IMR-90 (cell line): Measurements from ENCODE around the gene MAPKAP1. TPM values are rescaled to one million over a fixed set of nuclear protein-coding genes. Genes with fewer than 3 reads are reported as not detected.
A peak's percentile ranks its signal among the peaks of the same experiment; 100 is the strongest.

Source experiments
- ATAC-seq: fragments of 200-7000 bp; cut with Tn5 transposase; 2 replicates; pipeline ENCODE4 v1.9.1; 2020; ENCODE audit warnings: low read depth, mild to moderate bottlenecking, moderate library complexity
- BruUV-seq: library from RNA; stranded (reverse); fragments of 400-500 nt; replicated peaks from 2 replicates; lab custom pipeline; 2021; lab: Mats Ljungman, UMichigan
- CTCF ChIA-PET: fragments of 300-600 bp; formaldehyde crosslinking; extraction: SDS; loops from one replicate; lab custom pipeline; 2021; ENCODE audit warnings: antibody characterized with exemption; lab: Yijun Ruan, JAX
- POLR2A ChIA-PET: fragments of 300-600 bp; sonication (Branson Sonifier 250); formaldehyde crosslinking; loops from one replicate; lab custom pipeline; 2022; ENCODE audit warnings: antibody characterized with exemption; ENCODE audit not compliant: unreplicated experiment; lab: Charles Lee
- DNase-seq: peaks from one replicate; pipeline ENCODE4 v3.0.0; 2013
- H2AFZ ChIP-seq: replicated peaks from 2 replicates; pipeline ENCODE3; 2013; ENCODE audit warnings: low read length, mild to moderate bottlenecking; ENCODE audit not compliant: poor library complexity
- H2AK5ac ChIP-seq: 2 replicates; pipeline ENCODE4 v1.6.1; 2013; ENCODE audit warnings: low read depth, low read length, inconsistent platforms
- H2AK9ac ChIP-seq: replicated peaks from 2 replicates; pipeline ENCODE3; 2013; ENCODE audit warnings: mild to moderate bottlenecking, low read depth, low read length, moderate library complexity; ENCODE audit not compliant: poor library complexity
- H2BK120ac ChIP-seq: 2 replicates; pipeline ENCODE4 v1.6.1; 2013; ENCODE audit warnings: low read depth, low read length, inconsistent platforms
- H2BK15ac ChIP-seq: 3 replicates; pipeline ENCODE4 v1.6.1; 2013; ENCODE audit warnings: low read depth, low read length, inconsistent platforms
- H2BK20ac ChIP-seq: 2 replicates; pipeline ENCODE4 v1.6.1; 2013; ENCODE audit warnings: low read depth, mild to moderate bottlenecking, inconsistent platforms, low read length, moderate library complexity
- H2BK5ac ChIP-seq: 2 replicates; pipeline ENCODE4 v1.6.1; 2013; ENCODE audit warnings: mild to moderate bottlenecking, low read depth, low read length, inconsistent platforms; ENCODE audit not compliant: poor library complexity, severe bottlenecking
- H3K14ac ChIP-seq: replicated peaks from 2 replicates; pipeline ENCODE4 v1.6.1; 2013; ENCODE audit warnings: low read depth, low read length, inconsistent platforms
- H3K18ac ChIP-seq: 2 replicates; pipeline ENCODE4 v1.6.1; 2013; ENCODE audit warnings: low read depth, low read length, control low read depth
- H3K23ac ChIP-seq: 2 replicates; pipeline ENCODE4 v1.6.1; 2013; ENCODE audit warnings: low read depth, low read length, inconsistent platforms
- H3K27ac ChIP-seq: 2 replicates; pipeline ENCODE4 v1.5.1; 2013; ENCODE audit warnings: mild to moderate bottlenecking, control low read depth, low read length; ENCODE audit not compliant: insufficient read depth
- H3K27me3 ChIP-seq: 2 replicates; pipeline ENCODE4 v1.6.1; 2013; ENCODE audit warnings: low read length; ENCODE audit not compliant: control insufficient read depth, insufficient read depth
- H3K36me3 ChIP-seq: 2 replicates; pipeline ENCODE4 v1.6.1; 2013; ENCODE audit warnings: low read length, mixed read lengths; ENCODE audit not compliant: control insufficient read depth, insufficient read depth
- H3K4ac ChIP-seq: 2 replicates; pipeline ENCODE4 v1.6.1; 2013; ENCODE audit warnings: low read depth, low read length, inconsistent platforms
- H3K4me1 ChIP-seq: 2 replicates; pipeline ENCODE4 v1.6.1; 2013; ENCODE audit warnings: low read length, mixed read lengths; ENCODE audit not compliant: control insufficient read depth, insufficient read depth
- H3K4me2 ChIP-seq: 2 replicates; pipeline ENCODE4 v1.6.1; 2013; ENCODE audit warnings: low read depth, mild to moderate bottlenecking, control low read depth, low read length, moderate library complexity
- H3K4me3 ChIP-seq: 2 replicates; pipeline ENCODE4 v1.5.1; 2013; ENCODE audit warnings: low read depth, mild to moderate bottlenecking, control low read depth, low read length, moderate library complexity; ENCODE audit not compliant: insufficient read depth
- H3K56ac ChIP-seq: 2 replicates; pipeline ENCODE4 v1.6.1; 2013; ENCODE audit warnings: low read length, inconsistent platforms; ENCODE audit not compliant: insufficient read depth; ENCODE audit errors: extremely low read depth
- H3K79me1 ChIP-seq, 2 experiments: 2 replicates each; pipeline ENCODE4 v1.6.1; 2013; ENCODE audit warnings: low read length in 2 of 2, inconsistent platforms in 1 of 2, low read depth in 1 of 2
- H3K9ac ChIP-seq: 2 replicates; pipeline ENCODE4 v1.6.1; 2013; ENCODE audit warnings: low read depth, low read length, control low read depth
- H3K9me1 ChIP-seq: 2 replicates; pipeline ENCODE4 v1.6.1; 2013; ENCODE audit warnings: low read length, inconsistent platforms; ENCODE audit not compliant: insufficient read depth
- H3K9me3 ChIP-seq: 2 replicates; pipeline ENCODE4 v1.6.1; 2013; ENCODE audit warnings: low read length; ENCODE audit not compliant: control insufficient read depth, insufficient read depth
- H4K20me1 ChIP-seq: 2 replicates; pipeline ENCODE4 v1.6.1; 2013; ENCODE audit warnings: low read length, inconsistent platforms; ENCODE audit not compliant: insufficient read depth
- H4K5ac ChIP-seq: 2 replicates; pipeline ENCODE4 v1.6.1; 2013; ENCODE audit warnings: mild to moderate bottlenecking, low read depth, low read length, control low read depth
- H4K8ac ChIP-seq, 2 experiments: 2 replicates each; pipeline ENCODE4 v1.6.1; 2013; ENCODE audit warnings: low read depth in 2 of 2, low read length in 2 of 2, control low read depth in 1 of 2, inconsistent platforms in 1 of 2
- H4K91ac ChIP-seq: 2 replicates; pipeline ENCODE4 v1.6.1; 2013; ENCODE audit warnings: low read depth, low read length, inconsistent platforms; ENCODE audit not compliant: insufficient read depth
- BHLHE40 ChIP-seq: fragments of 150-350 bp; IDR thresholded peaks from 2 replicates; pipeline ENCODE4 v1.6.1; 2016; ENCODE audit warnings: mild to moderate bottlenecking, low read depth, low read length
- CEBPB ChIP-seq: IDR thresholded peaks from 2 replicates; pipeline ENCODE4 v1.6.1; 2012; ENCODE audit warnings: low read depth, low read length, improper control_type of control experiment
- CHD1 ChIP-seq: IDR thresholded peaks from 2 replicates; pipeline ENCODE4 v1.6.1; 2012; ENCODE audit warnings: low read depth, low read length, improper control_type of control experiment
- CTCF ChIP-seq: conservative IDR thresholded peaks from 2 replicates; pipeline ENCODE4 v1.5.1; 2012; ENCODE audit warnings: mild to moderate bottlenecking, low read depth, low read length, improper control_type of control experiment
- ELK1 ChIP-seq: fragments of 150-350 bp; IDR thresholded peaks from 2 replicates; pipeline ENCODE4 v1.6.1; 2016; ENCODE audit warnings: low read depth, mild to moderate bottlenecking, low read length, moderate library complexity, borderline replicate concordance
- FOS ChIP-seq: fragments of 150-350 bp; IDR thresholded peaks from 2 replicates; pipeline ENCODE4 v1.6.1; 2016; ENCODE audit warnings: low read depth, low read length
- MAFK ChIP-seq: IDR thresholded peaks from 2 replicates; pipeline ENCODE4 v1.6.1; 2012; ENCODE audit warnings: low read depth, low read length, improper control_type of control experiment
- MAZ ChIP-seq: IDR thresholded peaks from 2 replicates; pipeline ENCODE4 v1.6.1; 2012; ENCODE audit warnings: low read depth, mild to moderate bottlenecking, low read length, improper control_type of control experiment, moderate library complexity, borderline replicate concordance
- MXI1 ChIP-seq: IDR thresholded peaks from 2 replicates; pipeline ENCODE4 v1.6.1; 2012; ENCODE audit warnings: low read depth, mild to moderate bottlenecking, low read length, moderate library complexity, borderline replicate concordance
- NFE2L2 ChIP-seq: fragments of 150-350 bp; IDR thresholded peaks from 2 replicates; pipeline ENCODE4 v1.6.1; 2016; ENCODE audit warnings: low read depth, mild to moderate bottlenecking, low read length
- POLR2A ChIP-seq: IDR thresholded peaks from 2 replicates; pipeline ENCODE4 v1.6.1; 2012; ENCODE audit warnings: mild to moderate bottlenecking, low read depth, low read length
- RAD21 ChIP-seq: IDR thresholded peaks from 2 replicates; pipeline ENCODE4 v1.6.1; 2012; ENCODE audit warnings: low read length, improper control_type of control experiment
- RCOR1 ChIP-seq: IDR thresholded peaks from 2 replicates; pipeline ENCODE4 v1.6.1; 2012; ENCODE audit warnings: mild to moderate bottlenecking, low read length, improper control_type of control experiment; ENCODE audit not compliant: insufficient replicate concordance
- RFX5 ChIP-seq: IDR thresholded peaks from 2 replicates; pipeline ENCODE4 v1.8.0; 2012; ENCODE audit warnings: low read depth, mild to moderate bottlenecking, low read length, moderate library complexity
- SMC3 ChIP-seq: fragments of 150-350 bp; IDR thresholded peaks from 2 replicates; pipeline ENCODE4 v1.6.1; 2016; ENCODE audit warnings: low read depth, mild to moderate bottlenecking, antibody characterized with exemption, low read length, moderate library complexity
- USF2 ChIP-seq: fragments of 150-350 bp; IDR thresholded peaks from 2 replicates; pipeline ENCODE4 v1.6.1; 2017; ENCODE audit warnings: mild to moderate bottlenecking, antibody characterized with exemption, low read length, low read depth
- WGBS, 2 experiments: methylation state at CpG; one replicate each; pipeline versions ENCODE4 v1.1.5 to v1.1.7; 2013; ENCODE audit warnings: missing lambda C conversion rate in 2 of 2; ENCODE audit not compliant: insufficient read length in 1 of 2; ENCODE audit errors: extremely low coverage in 2 of 2; 5-methylcytosine and 5-hydroxymethylcytosine counted together
- dilution Hi-C: fragments of 300-500 bp; cut with HindIII; formaldehyde crosslinking; loops from one replicate; pipeline ENCODE4 v1.14.3; 2018; ENCODE audit warnings: low sequenced_read_pairs; ENCODE audit not compliant: unreplicated experiment
- in situ Hi-C: fragments of 300-500 bp; cut with MboI; formaldehyde crosslinking; loops from 3 replicates; pipeline ENCODE4 v1.14.3; 2019; ENCODE audit warnings: low sequenced_read_pairs, inconsistent platforms, mixed read lengths
- intact Hi-C: fragments of 100-400 bp; cut with micrococcal nuclease; formaldehyde crosslinking; loops from 2 replicates; pipeline ENCODE4 v1.10.0; 2022
- polyA plus RNA-seq, 3 experiments: library from polyadenylated mRNA; depleted of rRNA; stranded (reverse); fragments of >200 nt; gene quantifications; 2 replicates each; pipeline ENCODE4 v1.2.3, GENCODE V29; 2012; ENCODE audit warnings: low replicate concordance in 1 of 3
- total RNA-seq: library from RNA; depleted of rRNA; stranded (reverse); fragments of >200 nt; gene quantifications from 2 replicates; pipeline ENCODE4 v1.2.3, GENCODE V29; 2012

The MAPKAP1 gene
- total and polyA plus RNA-seq, 2 of the 4 experiments (the other 2 are of a cell fraction) = 87.2 to 158 TPM

- Histone ChIP-seq H2AK9ac (no peak overlapping the region), H3K9me3 (no peaks in the 10 kb centered on the region), H3K4me2 (no peak overlapping the region), H3K27me3 (no peaks in the 10 kb centered on the region), H2AK5ac (no peak overlapping the region), H3K23ac (no peak overlapping the region; the same call in 1 of the 2 replicates), H2AFZ (no peak overlapping the region), H3K18ac (no peak overlapping the region; the same call in 1 of the 2 replicates), H4K20me1 (no peaks in the 10 kb centered on the region), H3K14ac (0 out of 2 replicates have a peak overlapping the region, but pooled peaks have one; percentile 11), H3K36me3 (peaks cover 6% of the 10 kb centered on the region), H4K91ac (no peak overlapping the region), H3K56ac (no peak overlapping the region), H4K5ac (no peak overlapping the region), H3K27ac (no peak overlapping the region), H3K9ac (no peak overlapping the region), H3K4ac (no peak overlapping the region), H2BK20ac (no peak overlapping the region), H3K4me1 (peaks cover 9% of the 10 kb centered on the region), H4K8ac (no peak overlapping the region), H3K4me3 (no peak overlapping the region), H2BK120ac (no peak overlapping the region), H3K79me1 (peaks cover 41 to 78% of the 10 kb centered on the region in 2 experiments), H2BK15ac (no peak overlapping the region), H3K9me1 (peaks cover 17% of the 10 kb centered on the region), H2BK5ac (peak overlapping the region; percentile 51)
- POLR2A ChIA-PET = no interaction called here
- TF ChIP-seq MAFK (no peak), FOS (no peak), USF2 (no peak), RCOR1 (no peak), ELK1 (no peak), RAD21 (no peak), NFE2L2 (no peak), SMC3 (no peak), CHD1 (no peak), CTCF (no peak), MAZ (no peak), POLR2A (no peak), BHLHE40 (no peak), RFX5 (no peak), CEBPB (no peak), MXI1 (no peak)
- intact Hi-C loops = no loop called here
- ATAC-seq (peak; percentile 66), DNase-seq (peak; percentile 66)
- dilution Hi-C loops = no loop called here
- WGBS, 2 experiments = no CpG with 5 or more reads among the region's 5 CpGs
- in situ Hi-C loops = no loop called here
- CTCF ChIA-PET = no interaction called here
- BruUV-seq = no TSS peak
Observed at GRCh38 chr9:125655691-125656410, 51.2 kb downstream of the MAPKAP1 start.
